ENCODE results near the gene EXOSC3. TPM values are rescaled to one million over a fixed set of nuclear protein-coding genes. Genes with fewer than 3 reads are reported as not detected.
A peak's percentile ranks its signal among the peaks of the same experiment; 100 is the strongest.

EXOSC3 gene
- polyA plus RNA-seq, 1 donor (not counting 4 experiments of a cell fraction or from before 2014, with no cell fraction given): 48.8 TPM

GRCh38 chr9:37758747-37759146, 26.1 kb downstream of the EXOSC3 start:
- Histone ChIP-seq H3K79me2 (ENCODE audit: control insufficient read depth, insufficient read depth, low read length) (peaks cover 12% of the 10 kb centered on the region), H3K27ac (ENCODE audit: control insufficient read depth, insufficient read depth, low read length) (no peak overlapping the region), H3K4me3 (ENCODE audit: control insufficient read depth in 2 of 3, extremely low read depth in 1 of 3, insufficient read depth in 2 of 3, low read depth in 1 of 3, low read length in 3 of 3) (no peak overlapping the region), H3K9me3 (ENCODE audit: control insufficient read depth, low read depth, low read length) (no peaks in the 10 kb centered on the region), H2AFZ (ENCODE audit: control insufficient read depth, low read length) (no peak overlapping the region), H3K4me2 (ENCODE audit: control insufficient read depth, extremely low read depth, insufficient read depth, low read depth, low read length) (no peak overlapping the region), H3K36me3 (ENCODE audit: control insufficient read depth in 2 of 2, extremely low read depth in 1 of 2, insufficient read depth in 2 of 2, low read length in 2 of 2) (no peaks in the 10 kb centered on the region), H3K4me1 (ENCODE audit: control insufficient read depth, extremely low read depth, insufficient read depth, low read length) (peaks cover 4% of the 10 kb centered on the region), H3K9ac (ENCODE audit: control insufficient read depth, extremely low read depth, insufficient read depth, low read length) (no peak overlapping the region), H4K20me1 (ENCODE audit: control insufficient read depth, extremely low read depth, insufficient read depth, low read length) (no peaks in the 10 kb centered on the region), H3K27me3 (ENCODE audit: control insufficient read depth, extremely low read depth, insufficient read depth, low read length) (no peaks in the 10 kb centered on the region), H3K9me1 (ENCODE audit: control insufficient read depth, extremely low read depth, insufficient read depth, low read length) (no peaks in the 10 kb centered on the region)
- DNase-seq (ENCODE audit: low read depth, low spot score) (no peak), FAIRE-seq (no peak)
- dilution Hi-C loops (cut with MboI; ENCODE audit: extremely low pct_ligation_motif_present, low sequenced_read_pairs): no loop called here
- TF ChIP-seq CTCF (optimal IDR thresholded peaks at IDR 0.05 in 1 of 3, IDR thresholded peaks at IDR 0.05 in 1 of 3, conservative IDR thresholded peaks at IDR 0.05 in 1 of 3; ENCODE audit: extremely low read depth in 1 of 3, insufficient read depth in 2 of 3, low read length in 3 of 3) (peak in 1 of 3 experiments; percentile 1), EZH2 (IDR thresholded peaks at IDR 0.05; ENCODE audit: low read length) (no peak)

GRCh38 chr9:37753489-37754190, 31.2 kb downstream of the EXOSC3 start, which contains the start of gene TRMT10B:
Gene TRMT10B, plus strand, starts transcription at chr9:37753805. Its CDS starts 8,127 bp downstream, at chr9:37761932.
- Histone ChIP-seq H3K79me2 (ENCODE audit: control insufficient read depth, insufficient read depth, low read length) (peaks cover 12% of the 10 kb centered on the region), H3K4me1 (ENCODE audit: control insufficient read depth, extremely low read depth, insufficient read depth, low read length) (peaks cover 8% of the 10 kb centered on the region), H3K4me3 (ENCODE audit: control insufficient read depth in 2 of 3, extremely low read depth in 1 of 3, insufficient read depth in 2 of 3, low read depth in 1 of 3, low read length in 3 of 3) (peak within 1 kb of the TSS; percentile 76 to 87 (median 85)), H3K9me3 (ENCODE audit: control insufficient read depth, low read depth, low read length) (no peaks in the 10 kb centered on the region), H3K27ac (ENCODE audit: control insufficient read depth, insufficient read depth, low read length) (peak within 1 kb of the TSS; percentile 76), H2AFZ (ENCODE audit: control insufficient read depth, low read length) (peak within 1 kb of the TSS; percentile 96), H3K36me3 (ENCODE audit: control insufficient read depth in 2 of 2, extremely low read depth in 1 of 2, insufficient read depth in 2 of 2, low read length in 2 of 2) (no peaks in the 10 kb centered on the region), H3K9me1 (ENCODE audit: control insufficient read depth, extremely low read depth, insufficient read depth, low read length) (no peaks in the 10 kb centered on the region), H3K4me2 (ENCODE audit: control insufficient read depth, extremely low read depth, insufficient read depth, low read depth, low read length) (peak within 1 kb of the TSS; percentile 98), H3K9ac (ENCODE audit: control insufficient read depth, extremely low read depth, insufficient read depth, low read length) (peak within 1 kb of the TSS; percentile 82), H4K20me1 (ENCODE audit: control insufficient read depth, extremely low read depth, insufficient read depth, low read length) (no peaks in the 10 kb centered on the region), H3K27me3 (ENCODE audit: control insufficient read depth, extremely low read depth, insufficient read depth, low read length) (no peaks in the 10 kb centered on the region)
- no peak for DNase-seq (ENCODE audit: low read depth, low spot score)
- TF ChIP-seq EZH2 (IDR thresholded peaks at IDR 0.05; ENCODE audit: low read length) (no peak), CTCF (optimal IDR thresholded peaks at IDR 0.05 in 1 of 3, IDR thresholded peaks at IDR 0.05 in 1 of 3, conservative IDR thresholded peaks at IDR 0.05 in 1 of 3; ENCODE audit: extremely low read depth in 1 of 3, insufficient read depth in 2 of 3, low read length in 3 of 3) (no peak)
- FAIRE-seq: peak; percentile 41
- dilution Hi-C loops (cut with MboI; ENCODE audit: extremely low pct_ligation_motif_present, low sequenced_read_pairs): no loop called here

Measured in keratinocyte (primary cell).